GM12878 (cell line): ENCODE data around the gene CHFR. TPM values are rescaled to one million over a fixed set of nuclear protein-coding genes. Genes with fewer than 3 reads are reported as not detected.
A peak's percentile ranks its signal among the peaks of the same experiment; 100 is the strongest.

Experiments used
- ATAC-seq: fragments of 200-7000 bp; cut with Tn5 transposase; 3 replicates; pipeline ENCODE4 v1.9.1; 2020; ENCODE audit warnings: mild to moderate bottlenecking, moderate library complexity
- BruUV-seq: library from RNA; stranded (reverse); fragments of 400-500 nt; replicated peaks from 2 replicates; lab custom pipeline; 2021; lab: Mats Ljungman, UMichigan
- CTCF ChIA-PET: fragments of 300-600 bp; sonication (Branson Sonifier 250); formaldehyde crosslinking; extraction: SDS; loops from one replicate; lab custom pipeline; 2021; ENCODE audit warnings: inconsistent platforms; lab: Yijun Ruan, JAX
- POLR2A ChIA-PET: fragments of 350-600 bp; formaldehyde crosslinking; extraction: SDS; loops from one replicate; lab custom pipeline; 2021; ENCODE audit warnings: inconsistent platforms; lab: Charles Lee
- RAD21 ChIA-PET: fragments of 300-600 bp; sonication (Branson Sonifier 250); formaldehyde crosslinking; loops from one replicate; lab custom pipeline; 2023; ENCODE audit warnings: antibody characterized with exemption; ENCODE audit not compliant: unreplicated experiment; lab: Charles Lee
- SMC1A ChIA-PET: fragments of 300-600 bp; sonication (Branson Sonifier 250); formaldehyde crosslinking; loops from one replicate; lab custom pipeline; 2023; ENCODE audit not compliant: unreplicated experiment, uncharacterized antibody; lab: Charles Lee
- DNase-seq: peaks from one replicate; pipeline ENCODE4 v3.0.0-alpha.2; 2011; ENCODE audit warnings: low read depth, low spot score
- FAIRE-seq: peaks from 3 replicates; lab custom pipeline; 2011; peaks lifted over from hg19 to GRCh38; lab: Jason Lieb, UNC
- H2AFZ ChIP-seq: 2 replicates; pipeline ENCODE4 v1.6.0; 2011; ENCODE audit warnings: low read depth, low read length, control low read depth; ENCODE audit not compliant: control insufficient read depth
- H3K27ac ChIP-seq: 2 replicates; pipeline ENCODE4 v1.5.1; 2011; ENCODE audit warnings: control low read depth; ENCODE audit not compliant: control insufficient read depth, insufficient read depth
- H3K27me3 ChIP-seq, 2 experiments: replicated peaks in 1 of 2; 2 replicates each; pipeline versions ENCODE4 v1.6.0 to v1.6.1; 2011; ENCODE audit warnings: low read length in 1 of 2; ENCODE audit not compliant: control insufficient read depth in 2 of 2, insufficient read depth in 2 of 2
- H3K36me3 ChIP-seq, 2 experiments: 2 replicates each; pipeline ENCODE4 v1.5.1; 2011; ENCODE audit warnings: low read length in 1 of 2; ENCODE audit not compliant: control insufficient read depth in 2 of 2, insufficient read depth in 2 of 2
- H3K4me1 ChIP-seq: 2 replicates; pipeline ENCODE4 v1.6.1; 2011; ENCODE audit warnings: mild to moderate bottlenecking, low read length, moderate library complexity, mixed read lengths; ENCODE audit not compliant: control insufficient read depth, insufficient read depth
- H3K4me2 ChIP-seq: 2 replicates; pipeline ENCODE4 v1.6.0; 2011; ENCODE audit warnings: control low read depth; ENCODE audit not compliant: control insufficient read depth, insufficient read depth
- H3K4me3 ChIP-seq: fragments of 200-600 bp; sonication (generic); 2 replicates; pipeline ENCODE4 v1.5.1; 2016
- H3K79me2 ChIP-seq: 2 replicates; pipeline ENCODE4 v1.6.0; 2011; ENCODE audit warnings: low read length; ENCODE audit not compliant: control insufficient read depth, insufficient read depth
- H3K9ac ChIP-seq: 2 replicates; pipeline ENCODE4 v1.8.0; 2011; ENCODE audit warnings: low read length, control low read depth, mixed read lengths; ENCODE audit not compliant: control insufficient read depth, insufficient read depth
- H3K9me3 ChIP-seq: replicated peaks from 3 replicates; pipeline ENCODE4 v1.5.1; 2011; ENCODE audit warnings: mild to moderate bottlenecking, low read length; ENCODE audit not compliant: control insufficient read depth, insufficient read depth
- H4K20me1 ChIP-seq: 2 replicates; pipeline ENCODE4 v1.6.0; 2011; ENCODE audit not compliant: control insufficient read depth, insufficient read depth
- ATF3 ChIP-seq: IDR thresholded peaks from 2 replicates; pipeline ENCODE4 v1.6.1; 2011; ENCODE audit warnings: low read depth, mild to moderate bottlenecking, low read length, moderate library complexity, borderline replicate concordance; ENCODE audit errors: extremely low read depth
- BACH1 ChIP-seq: fragments of 450-650 bp; IDR thresholded peaks from 2 replicates; pipeline ENCODE4 v1.6.1; 2017; ENCODE audit warnings: mild to moderate bottlenecking, borderline replicate concordance
- CHD1 ChIP-seq: IDR thresholded peaks from 2 replicates; pipeline ENCODE4 v1.6.1; 2012; ENCODE audit warnings: low read depth, low read length, improper control_type of control experiment
- DPF2 ChIP-seq: fragments of 450-650 bp; IDR thresholded peaks from 2 replicates; pipeline ENCODE4 v1.6.1; 2017; ENCODE audit warnings: mild to moderate bottlenecking
- E4F1 ChIP-seq: fragments of 450-650 bp; IDR thresholded peaks from 2 replicates; pipeline ENCODE4 v1.6.1; 2018; ENCODE audit warnings: borderline replicate concordance, mild to moderate bottlenecking; ENCODE audit not compliant: partially characterized antibody
- KDM1A ChIP-seq: fragments of 200-600 bp; sonication (generic); IDR thresholded peaks from 2 replicates; pipeline ENCODE4 v1.6.1; 2016; ENCODE audit warnings: borderline replicate concordance
- MLLT1 ChIP-seq: fragments of 450-650 bp; IDR thresholded peaks from 2 replicates; pipeline ENCODE4 v1.6.1; 2016; ENCODE audit warnings: mild to moderate bottlenecking
- POLR2A ChIP-seq: IDR thresholded peaks from 2 replicates; pipeline ENCODE4 v1.6.1; 2011; ENCODE audit warnings: low read depth, mild to moderate bottlenecking, low read length
- RB1 ChIP-seq: fragments of 450-650 bp; formaldehyde crosslinking; IDR thresholded peaks from 2 replicates; pipeline ENCODE4 v1.6.1; 2017; ENCODE audit warnings: mild to moderate bottlenecking, borderline replicate concordance
- RBBP5 ChIP-seq: fragments of 200-600 bp; sonication (generic); conservative IDR thresholded peaks from 2 replicates; pipeline ENCODE4 v1.6.1; 2016
- RELA ChIP-seq: fragments of 450-650 bp; IDR thresholded peaks from 2 replicates; pipeline ENCODE4 v1.8.0; 2014; ENCODE audit warnings: borderline replicate concordance; ENCODE audit not compliant: partially characterized antibody
- SIN3A ChIP-seq: IDR thresholded peaks from 2 replicates; pipeline ENCODE4 v1.6.1; 2012; ENCODE audit warnings: low read depth, low read length, improper control_type of control experiment
- SIX5 ChIP-seq: IDR thresholded peaks from 2 replicates; pipeline ENCODE4 v1.6.1; 2011; ENCODE audit warnings: mild to moderate bottlenecking, low read depth, low read length, moderate library complexity; ENCODE audit not compliant: severe bottlenecking
- SREBF2 ChIP-seq: IDR thresholded peaks from 2 replicates; pipeline ENCODE4 v1.6.1; 2012; ENCODE audit warnings: mild to moderate bottlenecking, low read length
- TCF12 ChIP-seq: IDR thresholded peaks from 2 replicates; pipeline ENCODE4 v1.6.1; 2011; ENCODE audit warnings: low read depth, mild to moderate bottlenecking, low read length
- ZZZ3 ChIP-seq: IDR thresholded peaks from 2 replicates; pipeline ENCODE4 v1.6.1; 2011; ENCODE audit warnings: low read depth; ENCODE audit not compliant: control insufficient read depth, insufficient read length
- WGBS: methylation state at CpG from one replicate; pipeline ENCODE4 v1.1.6; 2016; ENCODE audit warnings: low lambda C conversion rate; ENCODE audit not compliant: insufficient replicate concordance, insufficient coverage; ENCODE audit errors: missing lambda C conversion rate; 5-methylcytosine and 5-hydroxymethylcytosine counted together
- in situ Hi-C: fragments of 300-500 bp; cut with MboI; formaldehyde crosslinking; loops from 9 replicates; pipeline ENCODE4 v1.14.3; 2018; ENCODE audit warnings: mixed read lengths
- intact Hi-C: fragments of 100-400 bp; cut with micrococcal nuclease; formaldehyde crosslinking; loops from one replicate; pipeline ENCODE4 v1.14.2; 2022; ENCODE audit not compliant: unreplicated experiment
- polyA plus RNA-seq, 11 experiments: library from polyadenylated mRNA; depleted of rRNA in 4 of 11; unstranded in 6 of 11; stranded (reverse) in 5 of 11; fragments of >200 nt; fragmentation: Nextera tagmentation in 4 of 11; fragmentation: Illumina TruSeq in 1 of 11; extraction: Ambion mirVana in 4 of 11; extraction: Trizol in 1 of 11; gene quantifications; 1 replicate in 1 of 11; 2 replicates in 10 of 11; pipeline versions ENCODE4 v1.2.1 to v1.2.3, GENCODE V29; 2011 to 2016; ENCODE audit warnings: inconsistent platforms in 2 of 11, missing spikeins in 2 of 11, low read depth in 1 of 11
- total RNA-seq, 4 experiments: library from RNA; depleted of rRNA in 3 of 4; stranded (reverse); fragments of >200 nt in 3 of 4; fragmentation: Illumina TruSeq in 1 of 4; extraction: Trizol in 1 of 4; gene quantifications; 2 replicates each; pipeline versions ENCODE4 v1.2.1 to v1.2.3, GENCODE V29; 2013 to 2021

The CHFR gene
- total and polyA plus RNA-seq, 10 of the 15 experiments (the other 5 are each of a cell fraction or from before 2014, with no cell fraction given), result 1.1 to 49.4 (median 34.4) TPM

GRCh38 chr12:132827763-132828703, 59.4 kb downstream of the CHFR start:
- ChIA-PET POLR2A (interaction anchor here (0.9 to 1.2 kb wide), 3 partner anchors 8 to 73 kb away, joined by 3 to 7 read pairs (median 3); no protein-coding TSS in a partner anchor), RAD21 (interaction anchor here (1.2 to 1.6 kb wide), 3 partner anchors 8 to 252 kb away, joined by 3 to 6 read pairs (median 5); no protein-coding TSS in a partner anchor), CTCF (interaction anchor here (1.2 kb wide), 1 partner anchor 8 kb away, joined by 6 read pairs; no protein-coding TSS in a partner anchor), SMC1A (interaction anchor here (1.3 to 1.6 kb wide), 2 partner anchors 60 to 158 kb away, joined by 3 to 6 read pairs; partner anchors contain the start of gene ZNF26)
- BruUV-seq, result TSS peak; percentile 70
- no peaks in the 10 kb centered on the region for H3K9me3 ChIP-seq
- H3K27me3 ChIP-seq, result no peaks in the 10 kb centered on the region
- H3K4me1 ChIP-seq, result peaks cover 12% of the 10 kb centered on the region
- peak; percentile 63 for ATAC-seq
- no peak for DNase-seq
- peaks cover 6 to 20% of the 10 kb centered on the region in 2 experiments; a peak in 3 of 4 replicates for H3K36me3 ChIP-seq
- in situ Hi-C loops (no loop called here), intact Hi-C loops (no loop called here)
- no peak overlapping the region; the same call in 1 of the 2 replicates for H2AFZ ChIP-seq
- peak overlapping the region; percentile 66 for H3K4me2 ChIP-seq
- WGBS, result 9% methylated on average over 44 of the region's 59 CpGs
- H4K20me1 ChIP-seq, result no peaks in the 10 kb centered on the region
- H3K4me3 ChIP-seq, result peak overlapping the region; percentile 97
- FAIRE-seq, result peak; percentile 23
- peak overlapping the region; percentile 97 for H3K9ac ChIP-seq
- peak overlapping the region; percentile 100 for H3K27ac ChIP-seq
- peaks cover 42% of the 10 kb centered on the region for H3K79me2 ChIP-seq
- no peak for TF ChIP-seq RB1
- TF ChIP-seq ATF3, result no peak
- TF ChIP-seq ZZZ3, result no peak
- TF ChIP-seq CHD1, result no peak
- TF ChIP-seq SIN3A, result peak; percentile 51; the same call in 1 of the 2 replicates
- TF ChIP-seq DPF2, result 0 out of 2 replicates have a peak, but pooled peaks have one; percentile 39
- peak; percentile 30; the same call in 1 of the 2 replicates for TF ChIP-seq MLLT1
- no peak for TF ChIP-seq SIX5
- no peak for TF ChIP-seq RELA
- peak; percentile 78; the same call in 1 of the 2 replicates for TF ChIP-seq POLR2A
- peak; percentile 14; the same call in 1 of the 2 replicates for TF ChIP-seq BACH1
- no peak for TF ChIP-seq SREBF2
- TF ChIP-seq TCF12, result no peak
- TF ChIP-seq E4F1, result no peak
- TF ChIP-seq RBBP5, result no peak
- TF ChIP-seq KDM1A, result no peak
